Mucosa of rectum (tissue), 2 donors: ENCODE measurements around the gene C2CD4C.
"Not testable (repeated sequence)": the region's sequence is repeated elsewhere in the genome, so short reads cannot be mapped to it uniquely, and the experiment has no call there.

Experiments used
- H3K27ac ChIP-seq, 2 donors: one replicate each; pipeline ENCODE4 v1.7.0; 2013; ENCODE audit warnings: inconsistent platforms in 2 of 2, low read depth in 2 of 2, low read length in 2 of 2
- H3K27me3 ChIP-seq, 2 donors: one replicate each; pipeline ENCODE4 v1.7.0; 2013; ENCODE audit warnings: low read length in 2 of 2; ENCODE audit not compliant: control insufficient read depth in 2 of 2, insufficient read depth in 2 of 2
- H3K36me3 ChIP-seq, 2 donors: one replicate each; pipeline ENCODE4 v1.7.0; 2013; ENCODE audit warnings: low read length in 2 of 2; ENCODE audit not compliant: control insufficient read depth in 2 of 2, insufficient read depth in 2 of 2
- H3K4me1 ChIP-seq, 2 donors: one replicate each; pipeline ENCODE4 v1.7.0; 2013; ENCODE audit warnings: low read length in 2 of 2, mild to moderate bottlenecking in 1 of 2; ENCODE audit not compliant: control insufficient read depth in 2 of 2, insufficient read depth in 2 of 2
- H3K4me3 ChIP-seq, 2 donors: one replicate each; pipeline ENCODE4 v1.7.0; 2013; ENCODE audit warnings: low read length in 2 of 2
- H3K9ac ChIP-seq, 2 donors: one replicate each; pipeline ENCODE4 v1.7.0; 2013; ENCODE audit warnings: low read length in 2 of 2, low read depth in 1 of 2, mild to moderate bottlenecking in 1 of 2
- H3K9me3 ChIP-seq, 2 donors: one replicate each; pipeline ENCODE4 v1.7.0; 2013; ENCODE audit warnings: low read length in 2 of 2; ENCODE audit not compliant: control insufficient read depth in 2 of 2
- donor health status: healthy.
- donor health status: Normal muscosa, but diverticular disease.

C2CD4C gene, protein sequence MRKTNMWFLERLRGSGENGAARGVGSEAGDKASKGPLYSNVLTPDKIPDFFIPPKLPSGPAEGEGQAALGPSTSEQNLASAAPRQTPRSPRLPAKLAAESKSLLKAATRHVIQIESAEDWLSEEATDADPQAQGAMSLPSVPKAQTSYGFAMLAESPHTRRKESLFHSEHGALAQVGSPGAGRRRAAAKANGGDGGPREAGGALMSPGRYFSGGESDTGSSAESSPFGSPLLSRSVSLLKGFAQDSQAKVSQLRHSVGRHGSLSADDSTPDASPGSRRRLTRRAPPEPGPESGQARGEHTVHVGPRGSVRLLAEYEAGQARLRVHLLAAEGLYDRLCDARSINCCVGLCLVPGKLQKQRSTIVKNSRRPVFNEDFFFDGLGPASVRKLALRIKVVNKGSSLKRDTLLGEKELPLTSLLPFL

DNA sequence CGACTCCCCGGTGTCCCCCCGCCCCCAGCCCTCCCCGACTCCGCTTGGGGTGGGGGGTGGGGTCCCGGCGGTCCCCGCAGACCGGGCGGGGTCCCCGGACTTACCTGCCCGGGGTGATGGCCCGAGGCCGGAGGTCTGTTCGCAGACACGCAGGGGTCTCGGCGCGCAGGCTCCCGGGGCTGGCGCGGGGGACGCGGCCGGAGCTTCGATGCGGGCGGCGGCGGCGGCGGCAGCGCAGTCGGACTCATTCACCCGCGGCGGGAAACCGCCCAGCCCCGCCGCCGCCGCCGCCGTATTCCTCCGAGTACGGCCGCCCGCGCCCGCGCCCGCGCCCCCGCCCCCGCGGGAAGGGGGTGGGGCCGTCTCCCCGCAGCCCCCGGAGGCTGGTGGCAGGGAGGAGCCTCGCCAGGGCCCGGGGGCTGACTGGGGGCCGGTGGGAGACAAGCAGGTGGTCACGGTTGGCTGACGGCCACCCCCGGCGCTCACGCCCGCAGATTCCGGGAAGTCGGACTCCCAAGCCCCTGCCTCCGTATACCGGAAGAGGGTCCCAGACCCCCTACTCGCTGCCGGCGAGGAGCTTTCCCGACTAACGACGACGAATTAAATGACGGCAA lies at the start of gene C2CD4C:
TSS of gene C2CD4C (minus strand) at position 246 of the 614 bp plus-strand sequence. CDS start 786 bp downstream, outside the sequence.
- peaks cover 2 to 11% of the 10 kb centered on the region in 2 donors for H3K4me1 ChIP-seq
- H3K27me3 ChIP-seq, result peaks cover 13 to 33% of the 10 kb centered on the region in 2 donors
- no peaks in the 10 kb centered on the region for H3K36me3 ChIP-seq
- no peak within 1 kb of the TSS for H3K27ac ChIP-seq
- H3K4me3 ChIP-seq, result peak within 1 kb of the TSS; percentile 10 to 44
- no peaks in the 10 kb centered on the region for H3K9me3 ChIP-seq
- no peak within 1 kb of the TSS for H3K9ac ChIP-seq

DNA sequence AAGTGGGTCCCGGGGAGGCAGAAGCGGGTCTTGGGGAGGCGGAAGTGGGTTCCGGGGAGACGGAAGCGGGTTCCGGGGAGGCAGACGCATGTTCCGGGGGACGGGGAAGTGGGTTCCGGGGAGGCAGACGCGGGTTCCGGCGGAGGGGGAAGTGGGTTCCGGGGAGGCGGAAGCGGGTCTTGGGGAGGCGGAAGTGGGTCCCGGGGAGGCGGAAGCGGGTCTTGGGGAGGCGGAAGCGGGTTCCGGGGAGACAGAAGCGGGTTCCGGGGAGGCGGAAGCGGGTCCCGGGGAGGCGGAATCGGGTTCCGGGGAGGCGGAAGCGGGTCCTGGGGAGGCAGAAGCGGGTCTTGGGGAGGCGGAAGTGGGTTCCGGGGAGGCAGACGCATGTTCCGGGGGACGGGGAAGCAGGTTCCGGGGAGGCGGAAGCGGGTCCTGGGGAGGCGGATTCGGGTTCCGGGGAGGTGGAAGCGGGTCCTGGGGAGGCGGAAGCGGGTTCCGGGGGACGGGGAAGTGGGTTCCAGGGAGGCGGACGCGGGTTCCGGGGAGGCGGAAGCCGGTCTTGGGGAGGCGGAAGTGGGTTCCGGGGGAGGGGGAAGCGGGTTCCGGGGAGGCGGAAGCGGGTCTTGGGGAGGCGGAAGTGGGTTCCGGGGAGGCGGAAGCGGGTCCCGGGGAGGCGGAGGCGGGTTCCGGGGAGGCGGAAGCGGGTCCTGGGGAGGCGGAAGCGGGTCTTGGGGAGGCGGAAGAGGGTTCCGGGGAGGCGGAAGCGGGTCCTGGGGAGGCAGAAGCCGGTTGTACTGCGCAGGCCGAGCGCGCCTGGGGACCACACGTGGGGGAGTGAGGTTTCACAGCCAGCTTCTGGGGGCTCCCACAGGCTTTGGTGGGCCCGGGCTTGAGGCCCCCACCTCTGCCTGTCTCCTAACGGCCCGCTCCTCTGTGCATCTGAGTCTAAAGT lies 49.4 kb upstream of the C2CD4C start:
- Histone ChIP-seq H3K9ac (no peak overlapping the region), H3K4me3 (no peak overlapping the region), H3K9me3 (no peaks in the 10 kb centered on the region), H3K4me1 (no peaks in the 10 kb centered on the region), H3K27ac (no peak overlapping the region), H3K36me3 (no peaks in the 10 kb centered on the region), H3K27me3 (peaks cover 0 to 5% of the 10 kb centered on the region in 2 donors)

DNA sequence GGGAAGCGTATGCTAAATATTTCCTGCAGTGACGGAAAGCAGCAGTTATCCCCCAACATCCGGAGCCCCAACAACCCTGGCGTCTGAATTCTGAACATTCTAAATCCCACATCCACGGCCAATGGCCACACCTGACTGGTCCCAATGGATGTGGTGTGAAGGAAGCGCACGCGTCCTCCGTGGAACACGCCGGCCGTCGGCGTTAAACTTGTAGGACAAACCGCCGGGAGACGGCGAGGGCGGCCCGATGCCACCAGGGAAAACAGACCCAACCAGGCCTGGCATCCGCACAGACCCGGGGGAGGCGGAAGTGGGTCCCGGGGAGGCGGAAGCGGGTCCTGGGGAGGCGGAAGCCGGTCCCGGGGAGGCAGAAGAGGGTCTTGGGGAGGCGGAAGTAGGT lies 48.7 kb upstream of the C2CD4C start:
- peaks cover 0 to 5% of the 10 kb centered on the region in 2 donors for H3K27me3 ChIP-seq
- H3K9me3 ChIP-seq, result no peaks in the 10 kb centered on the region
- H3K9ac ChIP-seq, result no peak overlapping the region
- H3K27ac ChIP-seq, result no peak overlapping the region
- no peaks in the 10 kb centered on the region for H3K36me3 ChIP-seq
- no peaks in the 10 kb centered on the region for H3K4me1 ChIP-seq
- no peak overlapping the region for H3K4me3 ChIP-seq

DNA sequence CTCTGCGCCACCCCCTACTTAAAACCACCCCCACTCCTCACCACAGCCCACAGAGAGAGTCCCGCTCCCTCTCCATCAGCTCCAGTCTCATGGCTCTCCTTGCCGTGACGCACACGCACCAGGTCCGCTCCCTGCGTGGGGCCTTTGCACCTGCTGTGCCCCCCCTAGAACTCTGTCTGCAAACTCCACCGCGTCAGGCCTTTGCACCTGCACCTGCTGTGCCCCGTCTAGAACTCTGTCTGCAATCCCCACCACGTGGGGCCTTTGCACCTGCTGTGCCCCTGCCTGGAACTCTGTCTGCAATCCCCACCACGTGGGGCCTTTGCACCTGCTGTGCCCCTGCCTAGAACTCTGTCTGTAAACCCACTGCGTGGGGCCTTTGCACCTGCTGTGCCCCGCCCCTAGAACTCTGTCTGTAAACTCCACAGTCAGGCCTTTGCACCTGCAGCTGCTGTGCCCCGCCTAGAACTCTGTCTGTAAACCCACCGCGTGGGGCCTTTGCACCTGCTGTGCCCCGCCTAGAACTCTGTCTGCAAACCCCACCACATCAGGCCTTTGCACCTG lies 47.7 kb upstream of the C2CD4C start:
- H3K27ac ChIP-seq, result no peak overlapping the region
- H3K27me3 ChIP-seq, result no peaks in the 10 kb centered on the region
- no peak overlapping the region for H3K9ac ChIP-seq
- H3K9me3 ChIP-seq, result no peaks in the 10 kb centered on the region
- H3K4me3 ChIP-seq, result no peak overlapping the region
- no peaks in the 10 kb centered on the region for H3K36me3 ChIP-seq
- H3K4me1 ChIP-seq, result no peaks in the 10 kb centered on the region

DNA sequence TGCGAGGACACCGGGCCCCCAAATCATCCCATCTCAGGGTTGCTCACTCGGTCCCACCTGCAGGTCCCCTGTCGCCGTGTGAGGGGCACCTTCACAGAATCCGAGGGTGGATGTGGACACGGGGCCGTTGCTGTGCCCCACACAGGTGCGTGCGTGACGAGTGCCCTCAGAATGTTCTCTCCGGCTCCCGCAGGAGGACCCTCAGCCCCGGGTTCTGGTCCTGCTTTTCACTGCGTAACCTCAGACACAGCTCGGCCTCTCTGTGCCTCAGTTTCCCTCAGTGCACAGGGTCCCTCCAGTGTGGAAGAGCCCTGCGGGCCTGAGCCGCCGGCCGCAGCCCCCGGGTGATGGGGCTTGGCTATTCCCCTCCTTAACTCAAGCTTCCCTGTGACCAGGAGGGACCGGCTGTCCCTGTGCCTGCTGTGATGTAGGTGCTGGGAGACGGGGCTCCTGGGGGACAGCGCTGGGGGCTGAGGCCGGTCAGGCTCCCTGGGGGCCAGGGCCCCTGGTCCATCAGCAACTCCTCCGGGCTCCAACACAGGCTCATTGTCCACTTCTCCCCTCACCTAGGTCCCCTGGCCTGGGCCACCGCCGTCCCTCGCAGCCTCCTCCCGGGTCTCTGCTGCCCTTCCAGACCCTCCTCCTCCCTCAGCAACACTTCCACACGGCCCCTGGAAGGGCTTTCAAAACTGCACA lies 47.1 kb upstream of the C2CD4C start:
- Histone ChIP-seq H3K36me3 (no peaks in the 10 kb centered on the region), H3K9ac (no peak overlapping the region), H3K27ac (no peak overlapping the region)

DNA sequence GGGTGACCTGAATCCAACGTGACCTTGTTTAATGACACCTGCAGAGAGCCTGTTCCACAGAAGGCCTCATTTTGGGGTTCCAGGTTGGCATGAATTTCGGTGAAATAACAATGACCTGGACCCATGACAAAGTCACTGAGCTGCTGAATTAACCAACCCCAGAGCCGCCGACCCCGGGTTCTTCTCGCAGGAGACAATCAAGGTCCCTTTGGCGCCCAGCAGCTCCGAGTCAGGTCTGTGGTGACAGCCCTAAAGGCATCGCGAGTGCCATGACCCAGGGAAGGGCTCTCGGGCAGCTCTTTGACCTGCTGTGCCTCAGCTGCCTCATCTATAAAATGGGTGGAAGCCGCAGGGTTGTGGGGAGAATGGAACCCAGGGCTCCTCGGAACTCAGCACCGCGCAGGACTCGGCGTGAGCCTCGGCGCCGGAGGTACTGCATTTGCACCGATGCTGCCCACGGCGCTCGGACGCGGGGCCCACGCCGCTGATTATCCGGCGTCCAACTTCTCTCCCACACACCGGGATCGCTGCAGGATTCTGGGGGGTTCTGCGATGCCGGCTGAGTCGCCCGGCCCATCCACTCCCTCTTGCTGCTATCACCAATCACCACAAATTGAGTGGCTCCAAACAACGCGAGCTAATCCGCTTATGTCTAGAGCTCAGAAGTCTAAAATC lies 46.2 kb upstream of the C2CD4C start:
- Histone ChIP-seq H3K36me3 (no peaks in the 10 kb centered on the region), H3K27me3 (no peaks in the 10 kb centered on the region), H3K9me3 (no peaks in the 10 kb centered on the region), H3K4me3 (no peak overlapping the region), H3K9ac (no peak overlapping the region), H3K4me1 (no peaks in the 10 kb centered on the region), H3K27ac (no peak overlapping the region)

More for the DNA sequence above, 47.1 kb upstream of the C2CD4C start:
- Histone ChIP-seq H3K9me3 (no peaks in the 10 kb centered on the region), H3K4me3 (no peak overlapping the region), H3K27me3 (no peaks in the 10 kb centered on the region), H3K4me1 (no peaks in the 10 kb centered on the region)

- H3K9me3 ChIP-seq, result no peaks in the 10 kb centered on the region
These were observed 44.7 kb upstream of the C2CD4C start for GRCh38 chr19:453606-454005.

GRCh38 chr19:452829-453228 lies 43.9 kb upstream of the C2CD4C start:
- Histone ChIP-seq H3K27me3 (no peaks in the 10 kb centered on the region), H3K4me1 (no peaks in the 10 kb centered on the region), H3K9me3 (no peaks in the 10 kb centered on the region), H3K4me3 (no peak overlapping the region), H3K36me3 (no peaks in the 10 kb centered on the region), H3K27ac (no peak overlapping the region), H3K9ac (no peak overlapping the region)

More at GRCh38 chr19:453606-454005, 44.7 kb upstream of the C2CD4C start:
- Histone ChIP-seq H3K9ac (no peak overlapping the region), H3K4me3 (no peak overlapping the region), H3K27me3 (no peaks in the 10 kb centered on the region), H3K4me1 (no peaks in the 10 kb centered on the region), H3K36me3 (no peaks in the 10 kb centered on the region), H3K27ac (no peak overlapping the region)

DNA sequence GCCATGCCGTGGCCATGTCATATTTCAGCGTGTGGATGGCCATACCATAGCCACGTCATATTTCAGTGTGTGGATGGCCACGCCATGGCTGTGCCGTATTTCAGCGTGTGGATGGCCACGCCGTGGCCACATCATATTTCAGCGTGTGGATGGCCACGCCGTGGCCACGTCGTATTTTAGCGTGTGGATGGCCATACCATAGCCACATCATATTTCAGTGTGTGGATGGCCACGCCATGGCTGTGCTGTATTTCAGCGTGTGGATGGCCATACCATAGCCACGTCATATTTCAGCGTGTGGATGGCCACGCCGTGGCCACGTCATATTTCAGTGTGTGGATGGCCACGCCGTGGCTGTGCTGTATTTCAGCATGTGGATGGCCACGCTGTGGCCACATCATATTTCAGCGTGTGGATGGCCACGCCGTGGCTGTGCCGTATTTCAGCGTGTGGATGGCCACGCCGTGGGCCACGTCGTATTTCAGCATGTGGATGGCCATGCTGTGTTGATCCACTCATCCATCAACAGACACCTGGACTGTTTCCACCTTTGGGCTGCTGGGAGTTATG lies 42.0 kb upstream of the C2CD4C start:
- not testable (repeated sequence) for H3K4me3 ChIP-seq, H3K4me1 ChIP-seq, H3K36me3 ChIP-seq, H3K27ac ChIP-seq, H3K9me3 ChIP-seq, H3K9ac ChIP-seq, H3K27me3 ChIP-seq
